NCI-H2196 (cell line): ENCODE data around the gene COX7A2L.
"Not testable (repeated sequence)": the region's sequence is repeated elsewhere in the genome, so short reads cannot be mapped to it uniquely, and the experiment has no call there.

ENCODE experiments used
- DNase-seq: peaks from one replicate; lab custom pipeline; 2025; ENCODE audit not compliant: unreplicated experiment; lab: John Stamatoyannopoulos, UW

The COX7A2L gene

GRCh38 chr2:42340045-42340937, 20.7 kb downstream of the COX7A2L start:
- no peak for DNase-seq

DNA sequence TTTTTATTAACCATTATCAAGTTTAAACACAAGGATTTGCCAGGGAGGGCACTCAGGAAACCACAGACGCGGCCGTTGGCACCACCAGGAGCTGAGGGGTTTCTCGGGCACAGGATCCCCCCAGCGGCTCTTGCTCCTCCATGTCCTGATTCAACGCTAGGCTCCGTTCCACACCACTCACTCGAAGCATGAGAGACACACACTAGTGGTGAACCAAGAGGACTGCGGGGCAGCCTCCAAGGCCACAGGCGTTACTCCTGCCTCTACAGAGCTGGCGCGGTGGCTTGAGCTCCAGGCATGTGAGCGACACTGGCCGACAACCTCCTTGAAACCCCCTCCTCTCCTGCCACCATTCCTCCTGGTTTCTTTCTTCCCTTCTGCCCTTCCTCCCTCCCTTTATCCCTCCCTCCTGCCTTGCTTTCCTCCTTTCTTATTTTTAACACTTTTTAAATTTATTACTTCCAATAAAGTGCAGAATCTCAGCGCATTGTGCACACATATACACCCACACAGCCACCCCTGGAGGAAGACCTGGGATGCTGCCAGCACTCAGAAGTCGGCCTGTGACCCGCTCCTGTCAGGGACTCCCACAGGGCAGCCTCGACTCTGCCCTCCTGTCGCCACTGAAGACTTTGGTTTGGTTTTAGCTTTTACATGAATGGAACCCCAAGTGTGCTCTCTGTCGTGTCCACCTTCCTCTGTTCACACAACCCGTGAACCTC, 21.7 kb downstream of the COX7A2L start:
- DNase-seq = peak; percentile 36

DNA sequence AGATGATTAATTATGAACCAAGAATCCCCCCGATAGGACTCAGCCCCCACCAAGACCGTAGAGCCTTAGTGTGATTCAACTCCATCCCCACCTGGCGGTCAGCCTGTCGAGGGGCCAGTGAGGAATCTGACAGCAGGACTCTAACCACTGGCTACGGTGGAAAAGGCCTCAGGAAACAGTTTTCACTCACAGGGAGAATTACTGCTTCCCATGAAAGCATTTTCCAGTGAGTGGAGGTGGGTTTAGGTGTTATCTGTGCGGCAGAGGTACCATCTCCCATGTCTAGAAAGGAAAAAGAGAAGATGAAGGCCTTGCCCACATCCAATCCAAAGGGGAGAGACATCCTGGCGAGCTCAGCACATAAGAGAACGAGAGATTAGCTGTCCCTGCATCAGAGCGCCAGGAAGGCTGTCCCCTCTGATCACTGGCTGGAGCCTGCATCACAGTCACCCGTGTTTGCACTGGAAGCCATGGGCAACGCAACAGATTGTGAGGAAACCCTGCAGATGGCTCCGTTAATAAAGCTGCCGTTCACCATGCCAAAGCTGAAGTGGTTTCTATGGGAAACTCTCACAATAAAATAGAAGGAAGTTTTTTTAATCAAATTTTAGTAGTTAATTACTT, 22.3 kb downstream of the COX7A2L start:
- peak; percentile 36 for DNase-seq

- no peak for DNase-seq
These were observed 23.0 kb downstream of the COX7A2L start for GRCh38 chr2:42337846-42338566.

GRCh38 chr2:42337356-42337820, 23.6 kb downstream of the COX7A2L start:
- no peak for DNase-seq

- no peak for DNase-seq
These were observed 24.6 kb downstream of the COX7A2L start for GRCh38 chr2:42336361-42336965.

GRCh38 chr2:42335514-42336104, 25.4 kb downstream of the COX7A2L start:
- DNase-seq = no peak

DNA sequence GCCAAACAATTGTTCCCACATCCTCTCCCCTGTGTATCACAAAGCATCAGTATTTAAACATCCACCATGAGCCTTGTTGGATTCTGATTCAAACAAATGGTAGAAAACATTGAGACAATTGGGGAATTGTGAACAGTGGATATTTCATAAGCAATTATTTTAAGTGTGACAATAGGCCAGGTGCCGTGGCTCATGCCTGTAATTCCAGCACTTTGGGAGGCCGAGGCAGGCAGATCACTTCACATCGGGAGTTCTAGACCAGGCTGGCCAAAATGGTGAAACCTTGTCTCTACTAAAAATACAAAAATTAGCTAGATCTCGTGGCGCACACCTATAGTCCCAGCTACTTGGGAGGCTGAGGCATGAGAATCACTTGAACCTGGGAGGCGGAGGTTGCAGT, 26.2 kb downstream of the COX7A2L start:
- not testable (repeated sequence) for DNase-seq

- no peak for DNase-seq
These were observed 26.8 kb downstream of the COX7A2L start for GRCh38 chr2:42334220-42334619.

- no peak for DNase-seq
These were observed 27.4 kb downstream of the COX7A2L start for GRCh38 chr2:42333579-42333978.

DNA sequence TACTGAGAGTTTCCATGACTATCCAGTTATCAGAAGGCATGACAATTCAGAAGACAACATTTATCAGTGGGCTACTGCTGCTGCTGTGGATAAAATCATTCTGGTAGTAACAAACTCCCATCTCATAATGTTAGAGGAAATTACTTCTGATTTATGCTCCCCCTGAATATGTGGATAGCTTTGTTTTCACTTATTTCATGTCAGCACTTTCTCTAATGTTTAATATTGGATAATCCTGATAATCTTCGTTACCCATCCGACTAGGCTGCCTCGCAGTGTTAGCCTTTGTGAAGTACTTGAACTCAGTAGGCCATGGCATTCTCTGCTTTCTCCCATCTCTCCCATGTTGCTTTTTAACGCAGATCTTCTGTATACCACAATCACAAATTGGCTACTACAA, 28.4 kb downstream of the COX7A2L start:
- DNase-seq = no peak

GRCh38 chr2:42331569-42332284, 29.3 kb downstream of the COX7A2L start:
- no peak for DNase-seq

DNA sequence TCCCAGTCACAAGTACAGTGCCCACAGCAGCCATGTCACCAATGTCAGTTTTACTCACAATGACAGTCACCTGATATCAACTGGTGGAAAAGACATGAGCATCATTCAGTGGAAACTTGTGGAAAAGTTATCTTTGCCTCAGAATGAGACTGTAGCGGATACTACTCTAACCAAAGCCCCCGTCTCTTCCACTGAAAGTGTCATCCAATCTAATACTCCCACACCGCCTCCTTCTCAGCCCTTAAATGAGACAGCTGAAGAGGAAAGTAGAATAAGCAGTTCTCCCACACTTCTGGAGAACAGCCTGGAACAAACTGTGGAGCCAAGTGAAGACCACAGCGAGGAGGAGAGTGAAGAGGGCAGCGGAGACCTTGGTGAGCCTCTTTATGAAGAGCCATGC, 31.3 kb downstream of the COX7A2L start:
- no peak for DNase-seq

GRCh38 chr2:42328923-42329322, 32.1 kb downstream of the COX7A2L start:
- no peak for DNase-seq

DNA sequence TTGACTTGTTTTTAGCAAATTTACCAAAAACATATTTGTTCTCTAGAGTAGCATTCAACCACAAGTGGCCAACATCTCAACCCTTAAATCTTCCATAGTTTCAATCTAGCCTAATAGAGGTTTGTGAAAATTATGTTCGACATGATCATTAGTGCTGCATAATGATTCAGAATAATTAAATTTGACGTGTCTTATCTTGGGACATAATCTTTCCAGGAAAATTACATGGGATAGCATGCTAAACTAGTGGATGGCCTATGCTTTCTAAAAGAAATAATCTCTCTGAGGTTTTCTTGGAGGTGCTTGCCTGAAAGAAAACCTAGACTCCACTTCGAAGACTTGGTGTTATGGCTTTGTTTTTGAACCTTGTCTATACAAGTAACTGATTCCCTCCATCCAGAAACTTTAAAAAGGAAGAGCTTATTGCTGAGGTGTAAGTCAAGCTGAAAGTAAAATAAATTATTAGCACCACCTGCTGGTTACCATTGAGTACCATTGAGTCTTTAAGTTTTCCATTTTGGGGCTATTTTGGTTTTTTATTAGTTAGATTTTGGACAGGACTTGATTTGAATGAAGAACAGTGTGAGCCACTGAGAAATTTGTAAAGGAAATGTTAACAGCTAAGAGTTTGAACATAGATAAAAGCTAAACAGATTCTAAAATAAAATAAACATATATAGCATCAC, 32.7 kb downstream of the COX7A2L start:
- peak; percentile 48 for DNase-seq

- DNase-seq = peak; percentile 38
These were observed 33.9 kb downstream of the COX7A2L start for GRCh38 chr2:42327125-42327524.

DNA sequence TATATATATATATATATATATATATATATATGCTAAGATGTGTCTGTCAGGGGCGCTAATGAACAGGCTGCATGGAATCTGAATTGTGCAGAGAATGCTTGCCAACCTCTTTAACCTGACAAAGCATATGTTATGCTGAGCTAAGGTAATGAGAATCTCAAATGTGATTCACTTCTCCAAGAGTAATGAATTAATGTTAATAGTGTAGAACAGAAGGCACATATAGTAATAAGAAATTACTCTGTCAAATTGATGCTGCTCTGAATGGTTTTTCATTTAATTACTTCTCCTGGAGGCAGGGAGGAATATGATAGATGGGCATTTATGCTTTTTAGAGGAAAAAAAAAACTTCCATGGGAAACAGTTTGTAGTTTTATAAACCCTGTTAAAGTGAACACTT, 35.4 kb downstream of the COX7A2L start:
- DNase-seq = no peak

- no peak for DNase-seq
These were observed 36.1 kb downstream of the COX7A2L start for GRCh38 chr2:42324949-42325348.

GRCh38 chr2:42324244-42324643, 36.8 kb downstream of the COX7A2L start:
- no peak for DNase-seq
